GOT3 (cell line): ENCODE measurements around the gene DDIT4L.
"Not testable (repeated sequence)": the region's sequence is repeated elsewhere in the genome, so short reads cannot be mapped to it uniquely, and the experiment has no call there.

Experiments
- DNase-seq: peaks from one replicate; lab custom pipeline; 2025; ENCODE audit warnings: mixed read lengths; lab: John Stamatoyannopoulos, UW

The DDIT4L gene, protein sequence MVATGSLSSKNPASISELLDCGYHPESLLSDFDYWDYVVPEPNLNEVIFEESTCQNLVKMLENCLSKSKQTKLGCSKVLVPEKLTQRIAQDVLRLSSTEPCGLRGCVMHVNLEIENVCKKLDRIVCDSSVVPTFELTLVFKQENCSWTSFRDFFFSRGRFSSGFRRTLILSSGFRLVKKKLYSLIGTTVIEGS

DNA sequence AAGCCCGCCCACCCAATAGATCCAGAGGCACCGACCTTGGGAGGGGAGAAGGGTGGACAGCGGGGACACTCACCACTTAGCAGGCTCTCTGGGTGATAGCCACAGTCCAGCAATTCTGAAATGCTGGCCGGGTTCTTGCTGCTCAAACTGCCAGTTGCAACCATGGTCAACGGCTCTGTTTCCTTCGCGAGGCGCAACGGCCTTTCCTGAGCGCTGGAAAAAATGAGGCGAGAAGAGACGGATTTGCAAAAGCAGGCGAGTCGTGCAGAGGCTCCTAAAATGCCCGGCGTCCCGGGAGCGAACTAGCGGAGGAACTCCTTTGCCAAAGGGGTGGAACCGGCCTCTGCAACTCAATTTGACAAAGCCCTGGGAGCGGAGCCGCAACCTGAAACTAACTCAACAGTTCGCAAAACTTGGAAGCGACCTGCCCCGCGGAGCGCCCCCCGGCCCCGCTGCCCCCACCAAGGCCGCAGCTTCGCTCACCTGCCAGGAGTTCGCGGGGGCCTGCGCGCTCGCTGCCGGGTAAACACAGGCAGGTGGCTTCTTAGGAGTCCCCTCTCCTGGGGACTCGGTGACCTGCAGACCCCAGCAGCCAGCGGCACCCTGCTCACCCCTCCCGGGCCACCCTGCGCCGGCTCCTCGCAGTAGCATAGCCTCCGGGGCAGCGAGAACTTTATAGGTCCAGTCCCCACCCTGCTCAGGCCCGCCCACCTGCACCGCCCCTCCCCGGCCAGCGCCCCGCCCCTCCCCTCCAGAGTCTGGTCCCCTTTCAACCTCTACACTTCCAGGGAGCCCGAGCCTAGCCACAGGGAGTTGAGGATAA lies at the start of gene DDIT4L:
DDIT4L (minus strand) TSS at position 649 of the 823 bp plus-strand sequence; CDS start at position 164, 485 bp downstream.
- DNase-seq = no peak

DNA sequence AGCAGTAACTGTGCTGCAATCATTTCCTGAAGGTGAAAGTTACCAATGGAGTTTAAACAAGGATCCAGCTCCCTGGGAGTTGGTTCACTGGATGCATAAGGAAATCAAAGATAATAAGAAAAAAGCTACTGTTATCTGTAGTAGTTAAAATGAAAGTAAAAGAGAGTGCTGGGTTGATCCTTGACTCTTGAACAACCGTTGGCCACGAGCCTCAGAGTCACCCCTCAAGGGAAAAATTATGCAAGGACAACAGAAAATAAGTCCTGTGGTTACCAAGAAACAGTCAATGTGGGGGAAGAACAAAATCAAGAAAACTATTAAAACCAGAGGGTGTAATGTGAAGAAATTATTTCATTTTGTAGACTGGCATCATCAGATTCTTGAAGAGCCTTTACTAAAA lies 49.7 kb upstream of the DDIT4L start:
- DNase-seq = no peak

DNA sequence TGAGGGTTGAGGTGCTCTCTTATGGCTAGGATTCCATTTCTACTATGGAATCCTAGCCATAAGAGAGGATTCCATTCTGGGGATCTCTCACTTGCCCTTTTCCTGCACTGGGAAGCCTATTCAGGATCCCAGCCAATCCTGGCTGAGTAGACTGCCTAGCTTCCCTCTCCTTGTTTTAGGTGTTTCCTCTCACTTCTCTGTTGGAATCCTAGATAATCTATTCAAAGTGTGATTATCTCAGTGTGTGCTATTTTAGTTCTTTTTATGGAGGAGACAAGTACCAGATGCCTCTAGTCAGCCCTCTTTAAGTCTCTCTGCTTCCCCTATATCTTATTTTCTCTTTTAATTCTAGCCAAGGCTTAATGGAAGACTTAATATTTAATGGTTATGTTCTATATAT lies 34.5 kb upstream of the DDIT4L start:
- no peak for DNase-seq

DNA sequence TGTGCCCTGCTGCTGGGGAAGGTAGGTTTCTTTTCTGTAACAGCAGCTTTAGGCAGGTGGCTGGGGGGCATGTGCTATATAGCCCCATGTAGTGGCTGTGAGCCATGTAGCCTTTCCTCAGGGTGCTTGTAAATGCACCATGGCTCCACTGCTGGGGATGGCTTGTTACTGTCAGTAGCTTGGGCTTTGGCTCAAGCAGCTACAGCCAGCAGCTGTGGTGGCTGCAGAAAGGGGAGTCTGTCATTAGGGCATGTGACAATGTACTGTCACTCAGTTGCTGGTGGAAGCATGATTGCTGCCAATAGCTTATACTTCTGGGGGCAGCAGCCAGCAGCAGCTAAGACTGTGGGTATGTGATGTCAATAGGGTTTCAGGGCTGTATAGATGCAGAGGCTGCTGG lies 33.9 kb upstream of the DDIT4L start:
- no peak for DNase-seq

DNA sequence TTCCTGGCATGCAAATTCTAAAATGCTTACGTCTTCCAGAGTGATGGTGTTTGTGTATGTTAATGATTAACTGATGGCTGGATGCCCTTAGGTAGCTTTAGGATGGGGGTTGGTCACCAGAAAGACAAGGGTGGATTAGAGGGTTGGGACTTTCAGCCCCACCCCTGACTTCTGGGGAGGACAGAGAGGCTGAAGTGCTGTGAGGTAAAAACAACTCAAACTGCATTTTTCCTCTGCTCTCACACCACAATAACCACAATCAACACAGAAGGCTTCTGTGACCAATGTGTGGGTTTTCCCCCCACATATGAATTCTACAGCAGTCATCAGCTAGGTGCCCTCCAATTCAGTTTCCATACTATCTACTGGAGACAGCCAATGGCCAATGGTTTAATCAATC lies 18.7 kb upstream of the DDIT4L start:
- DNase-seq = no peak

DNA sequence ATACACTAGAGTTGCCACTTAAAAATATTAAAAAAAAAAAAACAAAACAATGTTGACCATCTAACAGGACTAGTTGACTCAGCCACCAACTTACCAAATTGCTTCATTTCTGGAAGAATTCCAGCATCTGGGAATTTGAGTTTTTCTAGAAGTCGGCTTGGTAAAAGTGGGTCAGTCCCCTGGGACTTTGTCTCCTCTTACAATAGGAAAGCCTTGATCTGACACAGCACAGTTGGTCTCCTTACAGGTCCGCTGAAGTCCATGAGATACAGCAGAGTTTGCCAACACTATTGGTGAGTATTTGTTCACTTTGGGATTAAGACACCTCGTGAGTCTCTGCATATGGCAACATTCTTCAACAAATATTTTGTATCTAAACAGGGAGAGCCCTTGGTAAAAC lies 18.2 kb upstream of the DDIT4L start:
- no peak for DNase-seq

DNA sequence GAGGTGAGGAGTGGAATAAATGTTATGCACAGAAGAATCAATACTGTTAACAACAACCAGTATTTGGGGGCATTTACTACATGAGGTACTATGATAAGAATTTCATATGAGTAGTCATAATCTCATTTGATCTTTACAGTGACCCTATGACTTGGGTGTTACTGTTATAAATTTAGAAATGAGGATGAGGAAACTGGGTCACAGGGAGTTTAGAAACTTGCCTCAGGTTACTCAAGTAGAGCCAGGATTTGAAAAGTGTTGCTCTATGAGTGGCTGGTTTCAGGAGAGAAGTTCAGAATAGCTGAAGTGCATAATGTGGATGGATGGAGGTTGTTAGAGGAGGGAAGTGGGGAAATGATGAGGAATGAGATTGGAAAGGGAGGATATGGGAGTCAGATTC lies 16.6 kb upstream of the DDIT4L start:
- no peak for DNase-seq

DNA sequence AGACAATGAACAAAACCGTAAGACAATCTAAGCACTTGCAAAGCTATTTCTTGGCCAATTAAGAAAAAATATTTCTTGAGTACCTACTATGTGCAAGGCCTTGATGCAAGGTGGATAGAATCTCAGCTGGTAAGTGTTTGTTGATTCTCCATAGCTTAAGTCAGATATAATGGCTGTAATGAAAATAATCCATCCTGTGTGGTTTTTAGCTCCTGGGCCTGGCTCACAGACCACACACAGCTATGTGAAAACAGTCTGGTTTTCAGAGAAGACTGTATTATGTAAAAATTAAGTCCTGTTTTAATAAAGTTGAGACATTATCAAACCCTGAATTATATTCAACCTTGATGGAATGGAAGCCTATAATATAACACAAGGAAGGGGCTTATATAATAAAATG lies 7.8 kb upstream of the DDIT4L start:
- no peak for DNase-seq

DNA sequence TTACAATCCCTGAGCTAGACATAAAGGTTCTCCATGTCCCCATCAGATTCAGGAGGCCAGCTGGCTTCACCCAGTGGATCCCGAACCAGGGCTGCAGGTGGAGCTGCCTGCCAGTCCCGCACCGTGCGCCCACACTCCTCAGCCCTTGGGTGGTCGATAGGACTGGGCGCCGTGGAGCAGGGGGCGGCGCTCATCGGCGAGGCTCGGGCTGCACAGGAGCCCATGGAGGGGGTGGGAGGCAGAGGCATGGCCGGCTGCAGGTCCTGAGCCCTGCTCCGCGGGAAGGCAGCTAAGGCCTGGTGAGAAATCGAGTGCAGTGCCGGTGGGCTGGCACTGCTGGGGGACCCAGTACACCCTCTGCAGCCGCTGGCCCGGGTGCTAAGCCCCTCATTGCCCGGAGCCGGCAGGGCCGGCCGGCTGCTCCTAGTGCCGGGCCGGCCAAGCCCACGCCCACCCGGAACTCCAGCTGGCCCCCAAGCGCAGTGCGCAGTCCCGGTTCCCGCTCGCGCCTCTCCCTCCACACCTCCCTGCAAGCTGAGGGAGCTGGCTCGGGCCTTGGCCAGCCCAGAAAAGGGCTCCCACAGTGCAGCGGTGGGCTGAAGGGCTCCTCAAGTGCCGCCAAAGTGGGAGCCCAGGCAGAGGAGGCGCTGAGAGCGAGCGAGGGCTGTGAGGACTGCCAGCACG lies 6.3 kb upstream of the DDIT4L start:
- DNase-seq = not testable (repeated sequence)

DNA sequence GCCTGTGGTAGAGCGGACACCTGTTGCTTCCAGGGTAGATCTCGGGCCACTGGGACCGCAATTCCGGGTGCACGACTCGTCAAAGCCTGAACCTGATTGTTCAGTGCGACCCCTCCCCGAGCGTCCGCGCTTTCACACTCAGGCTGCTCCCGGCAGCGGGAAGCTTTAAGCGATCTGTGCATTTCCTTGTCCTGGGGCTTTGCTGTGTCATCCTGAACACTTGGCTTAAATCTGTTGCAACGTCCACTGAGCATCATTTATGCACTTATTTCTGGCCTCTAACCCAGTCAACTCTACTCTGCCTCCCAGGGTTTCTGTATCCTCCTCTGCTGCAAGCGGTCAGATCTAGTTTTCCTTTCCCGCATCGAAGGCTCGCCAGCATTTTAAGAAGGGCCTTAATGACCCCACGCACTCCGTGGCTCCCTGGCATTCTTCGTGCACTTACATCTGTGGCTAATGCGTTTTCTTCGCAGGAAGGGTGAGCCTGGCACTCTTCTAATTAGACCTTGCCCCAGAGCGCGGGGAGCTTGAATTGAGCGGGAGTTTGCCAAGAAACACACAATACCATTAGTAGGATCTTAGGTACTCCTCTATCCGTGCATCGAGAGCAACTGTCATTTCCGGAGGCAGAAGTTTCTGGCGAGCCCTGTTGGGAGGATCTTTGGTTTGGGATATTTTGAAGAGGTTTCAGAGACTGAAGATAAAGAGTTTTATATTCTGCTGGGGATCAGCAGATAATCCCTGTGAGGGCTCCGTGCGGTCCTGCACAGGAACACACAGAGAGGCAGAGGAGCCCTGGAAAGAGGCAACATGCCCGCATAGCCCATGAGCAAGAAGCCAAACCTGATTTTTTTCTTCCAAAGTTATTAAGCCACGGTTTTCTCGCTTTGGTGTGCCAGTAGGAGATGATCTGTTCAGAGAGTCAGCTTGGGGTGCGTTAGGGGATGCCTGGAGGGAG lies 654 bp upstream of the DDIT4L start:
- no peak for DNase-seq

DNA sequence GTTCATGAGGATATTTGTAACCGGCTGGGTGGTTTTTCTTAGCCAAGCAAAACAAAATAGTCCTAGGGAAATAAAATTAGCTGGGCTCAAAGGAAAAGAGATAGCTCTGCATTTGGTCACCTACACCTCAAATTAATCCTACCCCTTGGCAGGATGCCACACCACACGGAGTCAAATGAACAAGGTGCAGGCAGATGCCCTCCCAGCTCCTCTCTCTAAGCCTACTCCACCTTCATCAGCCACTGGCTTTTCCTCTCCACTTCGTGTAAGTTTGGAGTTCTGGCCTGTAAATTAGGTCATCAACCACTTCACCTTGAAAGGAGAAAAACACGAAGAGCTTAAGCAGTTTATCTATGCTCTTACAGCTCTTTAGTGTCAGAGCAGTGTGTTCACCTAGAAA lies 1.4 kb downstream of the DDIT4L start:
- no peak for DNase-seq

DNA sequence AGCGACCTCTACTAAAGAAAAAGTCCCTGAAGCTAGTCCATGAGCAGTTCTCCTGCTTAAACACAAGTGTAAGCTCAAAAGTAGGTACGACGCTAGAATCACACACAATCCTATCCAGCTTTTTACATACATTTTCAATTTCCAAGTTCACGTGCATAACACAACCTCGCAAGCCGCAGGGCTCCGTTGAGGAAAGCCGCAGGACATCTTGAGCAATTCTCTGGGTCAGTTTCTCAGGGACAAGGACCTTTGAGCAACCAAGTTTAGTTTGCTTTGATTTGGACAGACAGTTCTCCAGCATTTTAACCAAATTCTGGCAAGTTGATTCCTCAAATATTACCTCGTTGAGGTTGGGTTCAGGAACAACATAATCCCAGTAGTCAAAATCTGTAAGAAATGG lies 2.5 kb downstream of the DDIT4L start:
- no peak for DNase-seq

DNA sequence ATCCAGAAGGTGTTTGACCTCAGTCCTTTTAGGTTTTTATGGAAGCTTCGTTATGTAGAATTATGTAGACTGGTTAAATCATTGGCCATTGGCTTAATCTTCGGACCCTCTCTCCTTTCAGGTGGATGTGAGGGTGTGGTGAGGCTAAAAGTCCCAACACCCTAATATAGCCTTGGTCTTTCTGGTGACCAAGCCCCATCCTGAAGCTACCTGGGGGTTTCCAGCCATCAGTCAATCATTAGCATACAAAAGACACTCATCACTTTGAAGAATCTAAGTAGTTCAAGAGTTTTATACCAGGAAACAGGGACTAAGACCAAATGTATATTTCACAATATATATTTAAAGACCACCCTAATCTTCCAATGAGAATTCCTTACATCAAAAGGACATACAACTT lies 5.5 kb downstream of the DDIT4L start:
- no peak for DNase-seq

DNA sequence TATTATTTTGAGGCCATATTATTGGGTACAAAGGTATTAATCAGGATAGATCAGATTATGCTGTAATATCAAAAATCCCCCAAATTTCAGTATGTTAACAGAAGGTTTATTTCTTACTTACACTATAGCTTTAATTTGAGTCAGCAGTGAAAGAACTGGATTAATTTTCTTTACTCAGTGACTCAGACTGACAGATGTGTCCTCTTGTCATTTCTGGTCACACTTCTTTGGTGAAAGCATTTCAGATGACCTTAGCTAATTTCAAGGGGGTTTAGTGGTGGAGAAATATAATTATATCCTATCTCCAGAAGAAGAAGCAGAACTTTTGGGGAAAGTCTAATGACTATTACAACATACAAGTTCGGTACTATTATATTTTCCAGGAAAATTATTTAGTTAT lies 12.4 kb downstream of the DDIT4L start:
- no peak for DNase-seq

DNA sequence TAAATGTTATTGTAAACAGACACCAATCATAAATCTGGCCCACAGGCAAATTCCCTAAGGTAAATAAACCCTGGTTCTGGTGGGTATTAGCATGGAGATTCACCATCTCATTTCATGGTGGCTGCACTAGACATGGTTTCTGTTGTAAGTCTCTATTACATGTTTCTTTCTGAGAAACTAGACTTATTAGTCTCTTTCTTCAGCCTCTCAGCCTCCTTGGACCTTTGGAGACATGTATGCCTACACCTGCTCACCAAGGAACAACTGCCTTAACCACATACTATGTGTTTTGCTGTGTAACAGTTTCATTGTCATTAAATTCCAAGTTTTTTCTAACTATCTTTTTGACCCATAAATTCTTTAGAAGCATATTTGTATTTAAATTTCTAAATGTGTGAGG lies 13.1 kb downstream of the DDIT4L start:
- no peak for DNase-seq

DNA sequence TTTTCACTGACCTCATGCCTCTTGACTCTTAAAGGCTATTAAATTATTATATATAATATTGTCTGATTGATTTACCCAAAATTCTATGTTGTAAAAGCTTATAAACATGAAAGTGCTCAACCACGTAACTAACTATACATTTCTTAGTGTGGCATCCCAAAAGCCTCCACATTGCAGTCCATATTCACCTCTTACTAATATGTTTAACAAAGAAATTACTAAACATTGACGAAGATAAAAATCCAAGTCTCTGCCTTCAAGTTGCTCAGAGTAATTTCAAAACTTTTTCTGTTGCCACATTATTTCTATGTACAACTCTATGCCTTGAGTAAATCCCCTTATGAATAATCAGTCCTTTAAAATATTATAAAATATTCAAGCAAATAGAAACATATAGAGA lies 14.4 kb downstream of the DDIT4L start:
- no peak for DNase-seq

DNA sequence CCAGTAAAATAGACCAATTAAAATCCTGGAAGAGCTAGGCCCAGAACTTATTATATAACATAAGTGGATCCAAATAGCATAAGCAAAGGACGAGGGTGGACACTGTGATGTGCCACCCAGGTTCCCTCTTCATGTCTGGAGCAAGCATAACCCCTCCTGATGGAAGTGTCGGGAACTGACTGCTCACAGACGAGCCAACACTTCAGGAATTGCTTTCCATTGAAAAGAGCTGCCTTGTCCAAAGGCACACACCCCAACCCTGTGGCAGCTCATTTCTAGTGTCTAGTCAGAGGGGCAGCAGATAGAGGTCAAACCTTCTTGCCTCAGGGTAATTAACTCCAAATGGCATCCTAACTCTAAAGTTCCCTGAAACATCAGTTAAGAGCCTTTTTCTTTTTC lies 15.3 kb downstream of the DDIT4L start:
- no peak for DNase-seq

DNA sequence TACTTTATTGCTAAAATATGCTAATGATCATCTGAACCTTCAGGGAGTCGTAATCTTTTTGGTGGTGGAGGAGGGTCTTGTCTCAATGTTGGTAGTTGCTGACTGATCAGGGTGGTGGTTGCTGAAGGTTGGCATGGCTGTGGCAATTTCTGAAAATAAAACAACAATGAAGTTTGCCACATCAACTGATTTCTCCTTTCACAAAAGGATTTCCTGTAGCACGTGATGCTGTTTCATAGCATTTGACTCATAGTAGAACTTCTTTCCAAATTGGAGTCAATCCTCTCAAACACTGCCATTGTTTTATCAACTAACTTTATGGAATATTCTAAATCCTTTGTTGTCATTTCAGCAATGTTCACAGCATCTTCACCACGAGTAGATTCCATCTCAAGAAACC lies 19.3 kb downstream of the DDIT4L start:
- no peak for DNase-seq

DNA sequence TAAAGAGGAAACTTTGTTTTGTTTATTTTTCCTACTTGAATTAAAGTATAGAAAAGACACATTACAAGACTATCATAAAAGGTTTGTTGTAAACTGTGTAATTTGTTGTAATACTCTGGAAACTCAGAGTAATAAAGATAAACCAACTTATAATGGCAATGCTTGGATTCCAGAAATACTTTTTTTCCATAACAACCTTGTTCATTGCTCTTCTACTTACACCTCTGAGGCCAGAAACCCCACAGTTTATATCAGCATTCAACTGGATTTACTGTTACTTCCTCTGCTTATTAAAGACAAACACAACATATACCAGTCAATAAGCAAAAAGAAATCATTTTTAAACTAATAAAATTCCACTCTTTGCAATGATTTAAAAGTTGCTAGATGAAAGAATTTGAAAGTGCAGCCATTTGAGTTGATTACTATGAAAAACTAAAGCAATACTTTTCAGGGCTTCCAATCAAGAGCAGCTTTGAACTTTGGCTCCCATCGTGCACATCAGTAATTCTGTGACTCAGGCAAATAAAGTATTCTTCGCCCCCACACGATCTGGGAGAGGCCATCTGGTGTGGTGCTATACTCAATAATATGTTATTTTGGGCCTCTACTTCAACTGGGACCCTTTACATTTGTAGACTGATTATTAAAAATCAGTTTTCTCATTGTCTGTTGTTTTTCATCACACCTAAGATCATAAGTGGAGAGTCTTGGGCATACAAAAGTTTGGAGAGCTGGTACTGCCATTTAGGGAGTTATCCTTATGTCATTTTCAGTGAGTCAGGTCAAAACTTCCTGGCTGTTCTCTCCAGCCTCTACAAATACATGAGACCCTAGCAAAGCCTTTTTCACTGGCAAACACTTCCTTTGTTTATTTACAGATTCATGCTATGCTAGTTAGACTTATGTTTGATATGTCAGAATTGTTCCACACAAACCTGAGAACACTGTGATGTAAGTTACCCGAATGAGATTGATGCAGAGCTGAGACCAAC lies 20.5 kb downstream of the DDIT4L start:
- no peak for DNase-seq

DNA sequence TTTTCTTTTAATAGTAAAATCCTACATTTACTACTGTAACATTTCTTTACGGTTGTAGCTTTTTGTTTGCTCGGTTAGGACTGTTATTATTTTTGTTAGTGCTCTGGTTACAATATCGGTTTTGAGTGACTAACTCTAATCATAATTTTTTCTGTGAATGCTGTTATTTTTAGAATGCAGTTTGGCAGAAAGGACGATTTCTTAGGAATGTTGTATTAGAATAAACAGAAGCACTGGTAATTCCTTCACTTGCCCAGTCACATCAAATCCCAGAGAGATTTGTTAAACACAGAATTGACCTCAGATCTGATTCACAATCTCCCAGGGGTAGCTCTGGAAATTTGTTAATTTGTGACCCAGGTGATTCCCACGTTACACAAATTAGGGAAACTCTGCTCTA lies 21.7 kb downstream of the DDIT4L start:
- DNase-seq = no peak
